ENCODE measurements around the gene COLEC12. TPM values are rescaled to one million over a fixed set of nuclear protein-coding genes. Genes with fewer than 3 reads are reported as not detected.

COLEC12 gene
- total and polyA plus RNA-seq, 10 of the 15 experiments (the other 5 are each of a cell fraction or from before 2014, with no cell fraction given) = 0.04 to 0.05 TPM; not detected in 8

GRCh38 chr18:463827-464541, 36.5 kb downstream of the COLEC12 start:
- H2AFZ ChIP-seq (ENCODE audit: control insufficient read depth, low read depth, low read length) = no peak overlapping the region
- ChIA-PET POLR2A (no interaction called here), SMC1A (ENCODE audit: uncharacterized antibody, unreplicated experiment) (no interaction called here), RAD21 (ENCODE audit: unreplicated experiment) (no interaction called here), CTCF (no interaction called here)
- no peak overlapping the region for H3K4me3 ChIP-seq
- peaks cover 0 to 2% of the 10 kb centered on the region in 2 experiments; a peak in 1 of 4 replicates for H3K27me3 ChIP-seq (replicated peaks in 1 of 2; ENCODE audit: control insufficient read depth in 2 of 2, insufficient read depth in 2 of 2, low read length in 1 of 2)
- TF ChIP-seq ATF7 (IDR thresholded peaks at IDR 0.05; ENCODE audit: low read depth) (no peak), E2F4 (IDR thresholded peaks at IDR 0.05; ENCODE audit: low read depth, low read length) (no peak), SREBF1 (IDR thresholded peaks at IDR 0.05; ENCODE audit: low read length) (no peak), DPF2 (IDR thresholded peaks at IDR 0.05) (no peak), ZNF207 (IDR thresholded peaks at IDR 0.05; ENCODE audit: borderline replicate concordance) (no peak), SPI1 (IDR thresholded peaks at IDR 0.05; ENCODE audit: borderline replicate concordance, insufficient read depth, low read depth, low read length) (peak; percentile 32; the same call in 1 of the 2 replicates), NKRF (conservative IDR thresholded peaks at IDR 0.05) (no peak)
- no peaks in the 10 kb centered on the region for H3K79me2 ChIP-seq (ENCODE audit: control insufficient read depth, insufficient read depth, low read length)
- in situ Hi-C loops (cut with MboI) = no loop called here
- intact Hi-C loops (cut with micrococcal nuclease; ENCODE audit: unreplicated experiment) = no loop called here
- H3K4me1 ChIP-seq (ENCODE audit: control insufficient read depth, insufficient read depth, low read length) = no peaks in the 10 kb centered on the region
- FAIRE-seq = no peak
- 33% methylated on average over 12 of the region's 12 CpGs for WGBS (ENCODE audit: insufficient coverage, insufficient replicate concordance, low lambda C conversion rate, missing lambda C conversion rate)
- ATAC-seq = no peak
- no peak overlapping the region for H3K27ac ChIP-seq (ENCODE audit: control insufficient read depth, insufficient read depth)
- no TSS peak for BruUV-seq (replicated peaks)
- no peaks in the 10 kb centered on the region for H3K9me3 ChIP-seq (replicated peaks; ENCODE audit: control insufficient read depth, insufficient read depth, low read length)
- H3K4me2 ChIP-seq (ENCODE audit: control insufficient read depth, insufficient read depth) = no peak overlapping the region
- H3K36me3 ChIP-seq (ENCODE audit: control insufficient read depth in 2 of 2, insufficient read depth in 2 of 2, low read length in 1 of 2) = no peaks in the 10 kb centered on the region
- no peak for DNase-seq (ENCODE audit: low read depth, low spot score)
- no peak overlapping the region for H3K9ac ChIP-seq (ENCODE audit: control insufficient read depth, insufficient read depth, low read length)
- H4K20me1 ChIP-seq (ENCODE audit: control insufficient read depth, insufficient read depth) = no peaks in the 10 kb centered on the region

Data from GM12878 (cell line).